ENCODE measurements around the gene TRMT1L.
"Not testable (repeated sequence)": the region's sequence is repeated elsewhere in the genome, so short reads cannot be mapped to it uniquely, and the experiment has no call there.

The TRMT1L gene, protein sequence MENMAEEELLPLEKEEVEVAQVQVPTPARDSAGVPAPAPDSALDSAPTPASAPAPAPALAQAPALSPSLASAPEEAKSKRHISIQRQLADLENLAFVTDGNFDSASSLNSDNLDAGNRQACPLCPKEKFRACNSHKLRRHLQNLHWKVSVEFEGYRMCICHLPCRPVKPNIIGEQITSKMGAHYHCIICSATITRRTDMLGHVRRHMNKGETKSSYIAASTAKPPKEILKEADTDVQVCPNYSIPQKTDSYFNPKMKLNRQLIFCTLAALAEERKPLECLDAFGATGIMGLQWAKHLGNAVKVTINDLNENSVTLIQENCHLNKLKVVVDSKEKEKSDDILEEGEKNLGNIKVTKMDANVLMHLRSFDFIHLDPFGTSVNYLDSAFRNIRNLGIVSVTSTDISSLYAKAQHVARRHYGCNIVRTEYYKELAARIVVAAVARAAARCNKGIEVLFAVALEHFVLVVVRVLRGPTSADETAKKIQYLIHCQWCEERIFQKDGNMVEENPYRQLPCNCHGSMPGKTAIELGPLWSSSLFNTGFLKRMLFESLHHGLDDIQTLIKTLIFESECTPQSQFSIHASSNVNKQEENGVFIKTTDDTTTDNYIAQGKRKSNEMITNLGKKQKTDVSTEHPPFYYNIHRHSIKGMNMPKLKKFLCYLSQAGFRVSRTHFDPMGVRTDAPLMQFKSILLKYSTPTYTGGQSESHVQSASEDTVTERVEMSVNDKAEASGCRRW

DNA sequence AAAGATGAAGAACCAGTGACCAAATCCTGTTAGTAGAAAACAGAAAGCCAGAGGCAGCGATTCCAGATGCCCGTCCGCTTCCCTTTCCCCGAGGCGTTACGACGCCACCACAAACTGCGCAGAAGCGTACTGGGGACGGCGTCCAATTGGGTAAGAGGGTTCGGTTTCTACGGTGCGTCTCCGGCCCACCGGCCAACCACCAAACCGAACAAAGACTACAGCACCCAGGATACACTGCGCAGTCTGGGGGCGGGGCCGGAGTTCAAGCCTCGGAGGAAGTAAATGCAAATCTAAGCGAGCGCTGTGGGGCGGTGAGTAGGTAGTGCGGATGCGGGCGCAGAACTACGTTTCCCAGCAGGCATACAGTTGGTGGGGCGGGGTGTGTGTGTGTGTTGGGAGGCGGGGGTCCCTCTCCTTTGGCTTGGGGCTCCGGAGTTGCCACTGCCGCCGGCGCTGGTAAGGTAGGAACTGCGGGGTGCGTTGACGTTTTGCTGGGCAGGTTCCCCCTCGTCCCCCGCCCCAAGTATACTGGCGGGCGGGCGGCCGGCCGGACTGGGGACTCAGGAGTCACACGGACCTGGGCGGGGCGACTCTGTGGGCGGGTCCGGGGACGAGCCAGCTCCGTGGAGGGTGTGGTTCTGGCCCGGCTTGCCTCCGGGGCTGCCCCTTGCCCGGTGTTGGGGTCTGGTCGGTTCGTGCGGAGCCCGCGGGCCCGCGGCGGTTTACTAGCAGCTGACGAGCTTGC, at the start of gene TRMT1L, which contains the start of gene SWT1:
TRMT1L (minus strand) TSS at position 100 of the 745 bp plus-strand sequence. CDS start 241 bp downstream, outside the sequence.
SWT1 (plus strand) TSS at position 314 of the 745 bp plus-strand sequence. CDS start 3,675 bp downstream, outside the sequence.
- DNase-seq (ENCODE audit: low spot score) = peak; percentile 99

DNA sequence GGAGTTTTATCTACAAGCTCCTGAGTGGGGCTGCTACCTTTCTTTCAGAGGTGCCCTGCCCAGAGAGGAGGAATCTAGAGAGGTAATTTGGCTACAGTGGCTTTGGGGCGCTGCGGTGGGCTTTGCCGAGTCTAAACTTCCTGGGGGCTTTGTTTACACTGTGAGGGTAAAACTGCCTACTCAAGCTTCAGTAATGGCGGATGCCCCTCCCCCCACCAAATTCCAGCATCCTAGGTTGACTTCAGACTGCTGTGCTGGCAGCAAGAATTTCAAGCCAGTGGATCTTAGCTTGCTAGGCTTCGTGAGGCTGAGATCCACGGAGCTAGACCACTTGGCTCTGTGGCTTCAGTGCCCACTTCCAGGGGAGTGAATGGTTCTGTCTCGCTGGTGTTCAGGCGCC, 44.1 kb upstream of the TRMT1L start:
- no peak for DNase-seq (ENCODE audit: low spot score)

DNA sequence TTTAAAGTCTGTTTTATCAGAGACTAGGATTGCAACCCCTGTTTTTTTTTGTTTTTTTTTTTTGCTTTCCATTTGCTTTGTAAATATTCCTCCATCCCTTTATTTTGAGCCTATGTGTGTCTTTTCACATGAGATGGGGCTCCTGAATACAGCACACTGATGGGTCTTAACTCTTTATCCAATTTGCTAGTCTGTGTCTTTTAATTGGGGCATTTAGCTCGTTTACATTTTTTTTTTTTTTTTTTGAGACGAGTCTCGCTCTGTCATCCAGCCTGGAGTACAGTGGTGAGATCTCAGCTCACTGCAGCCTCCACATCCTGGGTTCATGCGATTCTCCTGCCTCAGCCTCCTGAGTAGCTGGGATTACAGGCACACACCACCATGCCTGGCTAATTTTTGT, 42.0 kb upstream of the TRMT1L start:
- DNase-seq (ENCODE audit: low spot score) = not testable (repeated sequence)

DNA sequence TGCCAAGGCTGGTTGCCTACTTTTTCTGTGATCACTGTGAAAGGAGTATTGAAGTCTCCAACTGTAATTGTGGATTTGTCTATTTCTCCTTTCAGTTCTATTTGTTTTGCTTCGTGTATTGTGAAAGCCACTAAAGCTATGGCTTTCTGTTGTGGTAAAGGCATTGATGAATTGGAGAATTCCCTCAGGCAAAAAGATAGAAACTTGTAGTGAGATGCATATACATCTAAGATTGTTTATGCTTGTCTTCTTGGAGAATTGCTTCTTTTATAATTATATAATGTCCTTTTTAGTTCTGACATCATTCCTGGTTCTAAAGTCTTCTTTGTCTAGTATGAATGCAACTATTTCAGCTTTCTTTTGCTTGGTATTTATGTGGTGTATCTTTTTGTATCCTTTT, 37.0 kb upstream of the TRMT1L start:
- no peak for DNase-seq (ENCODE audit: low spot score)

DNA sequence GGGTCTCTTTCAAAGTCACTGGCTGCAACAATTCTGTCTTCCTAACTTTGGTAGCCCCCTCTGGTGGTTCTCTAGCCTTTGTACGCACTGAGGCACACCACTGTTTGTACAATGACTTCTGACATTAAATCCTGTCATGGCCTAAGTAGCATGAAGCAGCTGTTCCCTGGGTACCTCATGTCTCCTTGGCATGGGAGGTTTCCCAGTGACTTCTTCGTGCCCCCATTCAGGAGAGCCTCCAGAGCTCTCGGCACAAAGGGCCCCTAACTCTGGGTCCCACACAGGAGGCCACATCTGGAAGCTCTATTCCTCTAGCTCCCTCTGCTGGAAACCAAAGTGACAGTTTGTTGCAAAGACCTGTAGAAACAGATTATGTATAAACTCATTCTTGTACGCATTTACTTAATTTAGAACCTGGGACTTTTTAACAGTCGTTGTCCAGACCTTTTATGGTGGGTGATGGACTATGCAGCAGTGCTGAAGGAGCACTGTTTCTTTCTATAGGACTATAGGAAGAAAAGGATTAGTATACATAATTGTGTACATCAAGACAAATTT, 13.6 kb upstream of the TRMT1L start:
- DNase-seq (ENCODE audit: low spot score) = peak; percentile 78

DNA sequence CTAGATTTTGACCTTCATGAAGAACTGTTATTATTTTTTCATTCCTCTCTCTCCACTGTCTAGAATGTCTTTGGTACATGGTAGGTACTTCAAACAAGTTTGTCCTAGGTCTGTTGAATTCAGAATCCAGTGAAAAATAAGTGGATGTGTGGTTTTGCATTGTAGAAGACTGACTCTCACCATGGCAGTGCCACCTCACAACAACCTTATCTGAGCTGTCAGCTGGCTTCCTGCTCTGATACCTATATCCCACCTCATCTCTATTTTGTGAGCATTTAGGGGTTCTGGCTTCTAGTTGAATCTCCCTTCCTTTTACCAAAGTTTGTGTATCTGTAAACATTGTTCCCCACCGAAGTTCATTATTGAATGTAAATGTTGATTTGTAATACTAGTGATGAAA, 9.4 kb upstream of the TRMT1L start:
- no peak for DNase-seq (ENCODE audit: low spot score)

DNA sequence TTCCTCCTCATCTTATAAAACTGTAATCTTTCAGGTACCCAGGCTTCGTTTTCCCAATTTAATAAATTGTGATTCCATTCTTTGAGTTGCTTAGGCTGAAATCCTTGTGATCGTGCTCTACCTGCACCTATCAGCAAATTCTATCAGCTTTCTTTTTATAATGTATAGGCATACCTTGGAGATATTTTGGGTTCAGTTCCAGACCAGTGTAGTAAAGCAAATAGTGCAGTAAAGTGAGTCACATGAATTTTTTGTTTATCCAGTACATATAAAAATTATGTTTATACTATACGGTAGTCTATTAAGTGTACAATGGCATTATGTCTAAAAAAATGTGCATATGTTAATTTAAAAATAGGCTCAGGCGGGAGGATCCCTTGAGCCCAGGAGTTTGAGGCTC, 5.7 kb upstream of the TRMT1L start:
- no peak for DNase-seq (ENCODE audit: low spot score)

DNA sequence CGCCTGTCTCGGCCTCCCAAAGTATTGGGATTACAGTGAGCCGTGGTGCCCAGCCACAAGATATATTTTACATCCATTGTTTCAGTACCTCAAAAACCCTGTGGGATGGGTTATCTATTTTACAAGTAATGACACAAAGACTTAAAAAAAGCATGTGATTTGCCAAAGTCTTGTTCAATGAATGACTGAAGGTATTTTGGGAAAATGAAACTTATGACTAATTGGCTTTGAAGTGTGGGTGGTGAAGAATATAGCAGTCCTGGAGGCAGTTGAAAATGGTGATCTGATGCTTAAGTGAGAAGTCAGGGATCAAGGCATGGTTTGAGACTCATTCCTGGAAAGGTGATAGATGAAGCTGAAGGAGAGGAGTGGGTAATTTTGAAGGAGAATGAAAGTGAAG, 3.2 kb upstream of the TRMT1L start:
- no peak for DNase-seq (ENCODE audit: low spot score)

DNA sequence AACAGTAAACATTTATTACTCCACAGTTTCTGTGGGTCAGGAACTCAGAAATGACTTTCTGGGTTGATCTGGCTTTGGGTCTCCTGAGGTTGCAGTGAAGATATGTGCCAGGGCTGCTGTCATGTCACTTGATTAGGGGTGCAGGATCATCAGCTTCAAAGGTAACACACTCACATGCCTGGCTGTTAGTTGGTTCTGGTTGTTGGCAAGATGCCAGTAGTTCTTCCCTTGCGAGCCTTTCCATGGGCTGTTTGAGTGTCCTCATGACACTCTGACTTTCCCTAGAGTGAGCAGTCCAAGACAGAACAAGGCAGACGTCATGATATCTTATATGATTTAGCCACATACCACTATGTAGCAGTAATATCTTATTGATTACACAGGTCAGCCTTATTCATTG, 2.0 kb upstream of the TRMT1L start:
- DNase-seq (ENCODE audit: low spot score) = no peak

DNA sequence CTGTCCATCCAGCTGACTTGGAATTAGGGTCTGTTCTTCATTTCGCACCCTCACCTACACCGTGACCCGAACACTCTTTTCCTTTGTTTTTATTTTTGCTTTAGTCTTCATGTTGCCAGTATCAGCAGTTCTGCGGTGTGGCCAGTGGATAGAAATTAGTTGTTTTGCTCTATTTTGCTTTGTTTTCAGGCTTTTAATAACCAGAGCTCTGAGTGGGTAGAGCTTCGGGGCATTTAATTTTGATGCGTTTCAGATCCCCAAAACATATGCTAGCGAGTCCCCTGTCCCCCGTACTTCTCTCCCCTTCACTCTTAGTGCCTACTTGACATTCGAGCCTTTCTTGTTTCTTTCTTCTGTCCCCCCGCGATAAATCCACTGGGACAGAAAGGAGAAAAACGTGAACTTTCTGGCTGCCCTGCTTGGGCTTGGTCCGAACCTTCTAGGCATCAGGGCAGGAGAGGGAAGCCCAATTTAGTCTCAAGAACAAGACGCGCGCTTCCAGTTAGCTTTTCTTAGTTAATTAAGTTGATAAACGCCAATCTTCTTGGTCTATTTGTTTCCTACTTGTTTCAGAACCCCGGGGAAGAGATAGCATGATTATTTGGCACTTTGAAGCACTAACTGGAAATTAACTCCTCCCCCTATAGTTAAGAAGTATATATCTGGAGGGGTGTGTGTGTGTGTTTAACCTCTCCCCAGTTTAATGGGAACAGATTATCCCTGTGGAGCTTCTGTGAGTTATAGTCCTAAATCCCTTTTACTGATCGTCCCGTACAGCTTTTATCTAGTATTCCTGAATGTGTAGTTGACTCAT, 1.1 kb upstream of the TRMT1L start:
- no peak for DNase-seq (ENCODE audit: low spot score)

DNA sequence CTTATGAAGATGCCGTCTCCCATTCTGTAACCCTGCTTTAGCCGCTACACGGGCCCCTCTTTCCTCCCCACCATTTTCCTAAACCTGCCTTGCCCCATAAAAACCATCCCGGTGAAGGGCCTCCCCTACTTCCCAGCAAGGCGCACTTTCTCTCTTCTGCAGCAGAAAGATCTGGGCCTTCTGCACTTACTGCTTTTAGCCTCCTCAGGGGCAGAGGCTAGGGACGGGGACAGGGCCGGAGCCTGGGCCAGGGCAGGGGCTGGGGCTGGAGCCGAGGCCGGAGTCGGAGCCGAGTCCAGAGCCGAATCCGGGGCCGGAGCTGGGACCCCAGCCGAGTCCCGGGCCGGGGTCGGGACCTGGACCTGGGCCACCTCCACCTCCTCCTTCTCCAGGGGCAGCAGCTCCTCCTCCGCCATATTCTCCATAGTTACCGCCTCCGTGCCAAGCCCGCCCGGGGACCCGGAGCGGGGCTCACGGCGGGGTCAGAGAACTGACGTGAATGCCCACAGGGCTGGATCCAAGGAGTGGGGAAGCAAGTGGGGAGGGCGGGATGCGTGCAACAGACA, 382 bp downstream of the TRMT1L start:
- DNase-seq (ENCODE audit: low spot score) = no peak

DNA sequence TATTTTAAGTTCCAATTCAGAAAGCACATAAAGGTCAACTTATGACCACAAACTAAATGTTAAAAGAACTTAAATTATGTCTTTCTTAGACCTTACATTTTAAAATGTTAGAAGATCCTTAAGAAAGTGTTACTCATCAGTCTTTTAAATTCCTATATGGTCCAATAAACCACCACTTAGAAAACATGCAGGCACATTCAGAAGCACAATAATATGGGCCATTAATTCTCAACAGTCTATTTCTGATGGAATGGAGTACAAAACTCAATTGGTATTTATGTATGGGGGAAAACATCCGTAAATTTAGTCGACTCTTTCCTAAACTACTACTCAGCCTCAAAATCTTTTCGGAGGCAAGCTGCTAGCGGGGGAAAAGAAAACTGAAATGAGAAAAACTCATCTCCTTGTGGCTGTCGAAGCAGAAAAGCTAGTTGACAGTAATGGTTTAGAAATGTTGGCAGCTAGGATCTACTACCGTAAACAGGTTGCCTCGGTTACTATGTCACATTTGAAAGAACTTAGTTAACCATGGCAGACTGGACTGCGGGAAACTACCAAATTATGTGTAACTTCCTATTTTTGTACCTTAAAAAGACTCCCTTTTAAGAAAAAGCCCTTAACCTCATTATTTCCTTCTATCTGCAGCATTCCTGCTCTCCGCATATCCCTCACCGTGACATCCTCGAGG, 1.0 kb downstream of the TRMT1L start:
- DNase-seq (ENCODE audit: low spot score) = no peak

DNA sequence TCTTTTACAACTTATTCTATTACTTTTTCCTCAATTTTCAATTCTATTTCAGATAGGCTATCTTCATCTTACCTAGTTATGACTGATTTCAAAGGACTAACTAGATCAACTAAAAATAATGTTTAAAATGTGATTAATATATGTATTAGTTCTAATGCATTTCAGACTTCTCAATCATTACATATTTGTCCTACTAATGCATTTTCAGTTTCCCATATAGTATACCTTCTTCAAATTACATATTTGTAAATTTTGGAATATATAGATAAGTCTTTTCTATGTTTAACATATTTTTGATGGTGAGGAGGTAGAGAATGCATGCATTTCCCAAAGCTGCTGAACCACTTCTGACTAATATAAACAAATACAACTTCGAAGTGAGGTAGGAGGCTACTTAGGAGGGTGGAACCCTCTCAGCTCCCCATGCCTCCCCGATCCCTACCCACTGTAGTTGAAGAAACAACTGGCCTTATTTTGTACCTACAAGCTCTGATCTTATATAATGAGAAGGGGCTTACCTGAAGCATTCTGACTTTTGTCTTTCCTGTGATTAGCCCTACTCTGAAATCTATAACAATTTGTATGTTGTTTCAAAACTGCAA, 1.7 kb downstream of the TRMT1L start:
- no peak for DNase-seq (ENCODE audit: low spot score)

DNA sequence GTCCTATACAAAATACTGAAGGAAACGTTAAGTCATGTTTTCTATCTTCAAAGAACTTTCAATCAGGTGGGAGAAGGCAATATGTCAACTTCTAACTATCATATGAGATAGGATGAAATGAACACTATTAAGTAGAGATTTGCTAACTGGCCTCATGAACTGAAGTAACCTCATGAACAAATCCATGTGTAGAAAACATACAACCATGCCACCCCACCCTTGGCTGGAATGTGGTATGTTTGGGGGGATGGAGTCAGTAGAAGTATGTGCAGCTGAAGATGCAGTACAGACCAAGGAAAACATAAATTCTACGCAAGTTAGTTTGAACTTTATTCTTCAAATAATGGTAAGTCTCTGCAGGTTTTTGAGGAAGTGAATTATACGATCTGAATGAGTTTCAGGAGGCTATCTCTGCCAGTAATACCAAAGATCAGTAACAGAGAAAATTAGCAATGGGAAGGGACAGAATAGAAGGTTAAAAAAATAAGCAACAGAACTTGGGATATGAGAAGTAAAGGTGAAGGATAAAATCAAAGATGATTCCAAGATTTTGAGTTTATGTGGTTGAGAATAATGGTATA, 4.5 kb downstream of the TRMT1L start:
- no peak for DNase-seq (ENCODE audit: low spot score)

DNA sequence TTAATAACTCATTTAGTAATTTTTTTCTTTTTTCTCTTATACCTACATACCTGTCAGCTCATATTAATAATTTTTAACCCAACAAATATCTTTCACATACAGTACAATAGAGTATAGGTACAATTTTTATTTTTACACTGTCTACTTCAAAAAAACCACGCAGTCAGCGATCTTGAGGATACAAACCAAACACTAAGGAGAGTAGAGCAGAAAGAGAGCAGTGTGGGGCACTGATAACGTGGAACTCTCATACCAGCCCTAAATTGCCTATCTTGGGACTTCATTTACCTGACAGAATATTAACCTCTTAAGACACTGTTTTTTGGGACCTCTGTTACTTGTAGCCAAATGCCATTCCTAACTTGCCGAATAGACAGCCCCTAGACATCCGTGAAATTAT, 5.5 kb downstream of the TRMT1L start:
- no peak for DNase-seq (ENCODE audit: low spot score)

DNA sequence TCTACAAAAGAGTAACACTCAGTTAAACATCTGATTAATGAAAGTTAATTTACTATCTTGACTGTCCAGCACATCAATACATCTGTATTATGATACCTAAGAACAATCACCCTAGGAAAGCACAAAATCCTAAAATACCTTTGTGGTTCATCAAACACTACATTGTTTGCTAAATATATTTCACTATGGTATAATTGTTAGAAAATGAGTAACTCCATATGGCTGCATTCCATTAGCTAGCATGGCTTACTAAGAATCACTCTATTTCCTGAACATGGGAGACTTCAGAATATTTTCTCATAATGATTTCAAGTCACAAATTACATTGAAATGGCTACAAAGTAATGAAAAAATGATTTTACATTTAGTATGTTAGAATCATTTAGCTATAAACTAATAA, 12.5 kb downstream of the TRMT1L start:
- DNase-seq (ENCODE audit: low spot score) = no peak

DNA sequence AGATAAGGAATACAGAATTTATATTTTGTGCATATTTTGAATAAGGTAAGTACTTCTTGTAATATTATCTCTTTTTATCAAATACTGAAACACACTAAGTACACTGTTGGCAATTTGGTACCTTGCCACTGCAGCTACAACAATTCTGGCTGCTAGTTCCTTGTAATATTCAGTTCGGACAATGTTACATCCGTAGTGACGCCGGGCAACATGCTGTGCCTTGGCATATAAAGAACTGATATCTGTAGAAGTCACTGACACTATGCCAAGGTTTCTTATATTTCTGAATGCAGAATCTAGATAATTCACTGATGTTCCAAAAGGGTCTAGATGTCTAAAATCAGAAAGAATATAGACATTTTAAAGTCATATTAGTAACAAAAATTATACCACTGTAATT, 17.5 kb downstream of the TRMT1L start:
- no peak for DNase-seq (ENCODE audit: low spot score)

DNA sequence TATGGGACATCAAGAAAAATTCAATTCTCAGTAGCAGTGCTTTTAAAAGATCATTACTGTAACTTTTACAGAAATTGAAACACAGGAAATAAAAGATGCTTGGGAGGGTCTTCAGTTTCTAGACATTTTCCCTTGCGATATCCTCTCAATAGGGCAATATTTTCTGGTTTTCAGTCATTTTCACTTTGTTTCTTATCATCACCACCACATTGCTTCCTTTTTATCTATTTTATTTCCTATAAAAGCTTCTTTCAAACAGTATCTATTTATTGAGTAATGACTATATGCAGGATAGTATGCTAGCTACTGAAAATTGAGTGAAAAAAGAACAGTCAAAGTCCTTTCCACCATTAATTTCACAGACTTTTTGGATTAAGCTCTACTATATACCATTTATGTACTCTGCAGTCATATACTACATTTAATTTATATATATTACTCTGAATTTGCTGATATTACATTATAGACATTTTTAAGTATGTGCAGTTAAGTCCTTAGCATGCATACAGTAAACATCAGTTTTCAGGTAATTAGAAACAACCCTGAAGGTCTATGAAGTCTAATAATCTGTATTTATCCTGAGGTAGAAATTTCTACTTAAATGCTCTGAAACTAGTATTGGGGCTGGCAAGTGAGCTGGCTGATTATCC, 18.7 kb downstream of the TRMT1L start:
- DNase-seq (ENCODE audit: low spot score) = no peak

DNA sequence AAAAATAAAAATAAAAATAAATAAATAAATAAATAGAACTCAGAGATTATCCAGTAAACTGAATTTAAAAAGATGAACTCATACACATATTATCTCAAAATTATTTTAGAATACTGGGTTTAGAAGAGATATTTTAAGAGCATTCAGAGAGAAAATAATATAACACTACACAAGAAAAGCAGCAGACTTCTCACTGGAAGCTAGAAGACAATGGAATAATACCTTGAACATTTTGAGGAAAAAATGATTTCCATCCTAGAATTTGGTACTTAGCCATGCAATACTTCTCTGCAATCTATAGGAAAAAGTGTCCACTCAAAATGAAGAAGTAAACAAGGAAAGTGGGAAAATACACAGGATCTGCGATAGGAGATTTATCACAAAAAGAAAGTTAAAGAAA, 24.2 kb downstream of the TRMT1L start:
- DNase-seq (ENCODE audit: low spot score) = no peak
